Measurements from ENCODE around the gene NOS2.
"Not testable (repeated sequence)": the region's sequence is repeated elsewhere in the genome, so short reads cannot be mapped to it uniquely, and the experiment has no call there.

The NOS2 gene

GRCh38 chr17:27751622-27752490 is 48.5 kb downstream of the NOS2 start:
- TF ChIP-seq CTCF (IDR thresholded peaks at IDR 0.05; ENCODE audit: extremely low read depth, missing control alignments) = no peak

GRCh38 chr17:27751166-27751565 is 49.2 kb downstream of the NOS2 start:
- no peak for TF ChIP-seq CTCF (IDR thresholded peaks at IDR 0.05; ENCODE audit: extremely low read depth, missing control alignments)
- no peak for DNase-seq (ENCODE audit: low spot score)

More at GRCh38 chr17:27751622-27752490, 48.5 kb downstream of the NOS2 start:
- DNase-seq (ENCODE audit: low spot score) = no peak

GRCh38 chr17:27749562-27750150 is 50.7 kb downstream of the NOS2 start:
- not testable (repeated sequence) for DNase-seq (ENCODE audit: low spot score)

- DNase-seq (ENCODE audit: low spot score) = no peak
- no peak for TF ChIP-seq CTCF (IDR thresholded peaks at IDR 0.05; ENCODE audit: extremely low read depth, missing control alignments)
Measured at GRCh38 chr17:27748360-27748825, 51.9 kb downstream of the NOS2 start.

GRCh38 chr17:27747462-27748359 is 52.6 kb downstream of the NOS2 start:
- TF ChIP-seq CTCF (IDR thresholded peaks at IDR 0.05; ENCODE audit: extremely low read depth, missing control alignments) = no peak
- DNase-seq (ENCODE audit: low spot score) = no peak

- no peak for TF ChIP-seq CTCF (IDR thresholded peaks at IDR 0.05; ENCODE audit: extremely low read depth, missing control alignments)
- DNase-seq (ENCODE audit: low spot score) = no peak
Measured at GRCh38 chr17:27746881-27747280, 53.4 kb downstream of the NOS2 start.

- DNase-seq (ENCODE audit: low spot score) = not testable (repeated sequence)
Measured at GRCh38 chr17:27746320-27746719, 54.0 kb downstream of the NOS2 start.

GRCh38 chr17:27745207-27745830 is 55.0 kb downstream of the NOS2 start:
- not testable (repeated sequence) for DNase-seq (ENCODE audit: low spot score)

All from GM20000 (cell line).